Thyroid gland (tissue), 4 donors: ENCODE measurements around the gene MGMT. TPM values are rescaled to one million over a fixed set of nuclear protein-coding genes. Genes with fewer than 3 reads are reported as not detected.
A peak's percentile ranks its signal among the peaks of the same experiment; 100 is the strongest.

Experiments
- DNase-seq, 2 donors: peaks; one replicate each; pipeline ENCODE4 v3.0.0-alpha.2; 2019
- H3K27ac ChIP-seq, 3 donors: fragments of 200-600 bp; sonication (generic); 1 replicate in 2 of 3; 2 replicates in 1 of 3; pipeline ENCODE4 v1.5.1; 2016 to 2019; ENCODE audit warnings: mild to moderate bottlenecking in 1 of 3, moderate library complexity in 1 of 3
- H3K27me3 ChIP-seq: fragments of 200-600 bp; sonication (generic); one replicate; pipeline ENCODE4 v1.5.1; 2019
- H3K36me3 ChIP-seq, 2 donors: fragments of 200-600 bp; sonication (generic); one replicate each; pipeline ENCODE4 v1.5.1; 2016 to 2019
- H3K4me1 ChIP-seq, 2 donors: fragments of 200-600 bp; sonication (generic); one replicate each; pipeline ENCODE4 v1.5.1; 2017 to 2019
- H3K4me3 ChIP-seq, 3 donors: fragments of 200-600 bp; sonication (generic); replicated peaks in 1 of 3; 1 replicate in 2 of 3; 2 replicates in 1 of 3; pipeline ENCODE4 v1.5.1; 2016; ENCODE audit warnings: mild to moderate bottlenecking in 1 of 3
- H3K9me3 ChIP-seq: fragments of 200-600 bp; sonication (generic); one replicate; pipeline ENCODE4 v1.5.1; 2017
- CTCF ChIP-seq, 6 experiments: fragments of 200-600 bp in 3 of 6; fragments of 450-650 bp in 3 of 6; sonication (generic) in 3 of 6; IDR thresholded peaks; one replicate each; pipeline ENCODE4 v1.5.1; 2016 to 2019; ENCODE audit warnings: antibody characterized with exemption in 6 of 6, mild to moderate bottlenecking in 2 of 6, inconsistent platforms in 1 of 6, moderate library complexity in 1 of 6
- POLR2A ChIP-seq, 2 donors: fragments of 450-650 bp; IDR thresholded peaks; one replicate each; pipeline ENCODE4 v1.6.1; 2017; ENCODE audit warnings: antibody characterized with exemption in 2 of 2, mild to moderate bottlenecking in 2 of 2, moderate library complexity in 1 of 2
- WGBS, 2 donors: methylation state at CpG; one replicate each; pipeline ENCODE4 v1.1.5; 2017; 5-methylcytosine and 5-hydroxymethylcytosine counted together
- intact Hi-C: fragments of 100-400 bp; cut with DNase I; formaldehyde crosslinking; loops from one replicate; pipeline ENCODE4 v1.15.1; 2023
- total RNA-seq, 4 donors: library from RNA; depleted of rRNA; stranded (reverse); fragments of >200 nt; gene quantifications; one replicate each; pipeline ENCODE4 v1.2.3, GENCODE V29; 2016

The MGMT gene
- total RNA-seq, 4 donors from 2014 or later, result 17.6 to 48.7 (median 30.7) TPM

GRCh38 chr10:129614341-129614740, 147.3 kb downstream of the MGMT start:
- H3K4me1 ChIP-seq, result peaks cover 0 to 8% of the 10 kb centered on the region in 2 donors
- no peaks in the 10 kb centered on the region for H3K36me3 ChIP-seq
- 28 to 59% methylated on average over 12 to 19 of the region's 19 CpGs for WGBS, 2 donors
- peak; percentile 40 to 54 for DNase-seq
- H3K27me3 ChIP-seq, result no peaks in the 10 kb centered on the region
- no peaks in the 10 kb centered on the region for H3K9me3 ChIP-seq
- H3K27ac ChIP-seq, result no peak overlapping the region
- no peak overlapping the region for H3K4me3 ChIP-seq
- intact Hi-C loops, result no loop called here
- no peak for TF ChIP-seq POLR2A (IDR thresholded peaks at IDR 0.05)

- H3K9me3 ChIP-seq, result no peaks in the 10 kb centered on the region
- peaks cover 0 to 8% of the 10 kb centered on the region in 2 donors for H3K4me1 ChIP-seq
- no peaks in the 10 kb centered on the region for H3K27me3 ChIP-seq
- H3K27ac ChIP-seq, result no peak overlapping the region
- intact Hi-C loops, result no loop called here
- no peak overlapping the region for H3K4me3 ChIP-seq
- no peak for DNase-seq
- H3K36me3 ChIP-seq, result no peaks in the 10 kb centered on the region
- TF ChIP-seq POLR2A (IDR thresholded peaks at IDR 0.05) (no peak), CTCF (IDR thresholded peaks at IDR 0.05) (no peak)
- 97% methylated on average over 9 of the region's 9 CpGs for WGBS, 2 donors
Measured at GRCh38 chr10:129615381-129615780, 148.3 kb downstream of the MGMT start.

- Histone ChIP-seq H3K4me1 (peaks cover 0 to 8% of the 10 kb centered on the region in 2 donors), H3K27me3 (no peaks in the 10 kb centered on the region), H3K4me3 (no peak overlapping the region), H3K27ac (no peak overlapping the region), H3K9me3 (no peaks in the 10 kb centered on the region), H3K36me3 (no peaks in the 10 kb centered on the region)
- 96 to 97% methylated on average over 13 to 14 of the region's 14 CpGs for WGBS, 2 donors
- no peak for DNase-seq
- intact Hi-C loops, result no loop called here
- no peak for TF ChIP-seq CTCF (IDR thresholded peaks at IDR 0.05)
- no peak for TF ChIP-seq POLR2A (IDR thresholded peaks at IDR 0.05)
Measured at GRCh38 chr10:129615921-129616525, 149.0 kb downstream of the MGMT start.

GRCh38 chr10:129617768-129618167, 150.7 kb downstream of the MGMT start:
- Histone ChIP-seq H3K9me3 (no peaks in the 10 kb centered on the region), H3K27ac (no peak overlapping the region), H3K27me3 (no peaks in the 10 kb centered on the region), H3K4me3 (no peak overlapping the region), H3K4me1 (peaks cover 0 to 8% of the 10 kb centered on the region in 2 donors), H3K36me3 (no peaks in the 10 kb centered on the region)
- DNase-seq, result no peak
- TF ChIP-seq POLR2A (IDR thresholded peaks at IDR 0.05) (no peak), CTCF (IDR thresholded peaks at IDR 0.05) (no peak)
- intact Hi-C loops, result no loop called here
- 93 to 95% methylated on average over 3 of the region's 3 CpGs for WGBS, 2 donors

GRCh38 chr10:129621062-129621461, 154.0 kb downstream of the MGMT start:
- Histone ChIP-seq H3K9me3 (no peaks in the 10 kb centered on the region), H3K4me3 (no peak overlapping the region), H3K36me3 (no peaks in the 10 kb centered on the region), H3K27ac (no peak overlapping the region), H3K27me3 (no peaks in the 10 kb centered on the region), H3K4me1 (no peaks in the 10 kb centered on the region)
- DNase-seq, result no peak
- intact Hi-C loops, result no loop called here
- WGBS, 2 donors, result 83 to 84% methylated on average over 7 of the region's 7 CpGs
- TF ChIP-seq POLR2A (IDR thresholded peaks at IDR 0.05) (no peak), CTCF (IDR thresholded peaks at IDR 0.05) (no peak)
